Muscle of leg (tissue), 11 donors: Measurements from ENCODE around the gene TIAM2. TPM values are rescaled to one million over a fixed set of nuclear protein-coding genes. Genes with fewer than 3 reads are reported as not detected.
A peak's percentile ranks its signal among the peaks of the same experiment; 100 is the strongest.

Source experiments
- DNase-seq: peaks from one replicate; pipeline ENCODE4 v3.0.0; 2013
- H3K27ac ChIP-seq: one replicate; pipeline ENCODE4 v1.5.1; 2013; ENCODE audit warnings: mild to moderate bottlenecking, low read length, control low read depth
- H3K27me3 ChIP-seq: one replicate; pipeline ENCODE4 v1.6.1; 2013; ENCODE audit warnings: low read length; ENCODE audit not compliant: control insufficient read depth, insufficient read depth
- H3K36me3 ChIP-seq: one replicate; pipeline ENCODE4 v1.6.1; 2013; ENCODE audit warnings: low read length; ENCODE audit not compliant: control insufficient read depth, insufficient read depth
- H3K4me1 ChIP-seq: one replicate; pipeline ENCODE4 v1.6.1; 2013; ENCODE audit warnings: low read length; ENCODE audit not compliant: control insufficient read depth, insufficient read depth
- H3K4me3 ChIP-seq: one replicate; pipeline ENCODE4 v1.5.1; 2013; ENCODE audit warnings: low read length, control low read depth
- H3K9me3 ChIP-seq: replicated peaks from 2 replicates; pipeline ENCODE4 v1.6.1; 2013; ENCODE audit warnings: low read depth, low read length; ENCODE audit not compliant: control insufficient read depth
- whole genome bisulfite sequencing: methylation state at CpG from one replicate; pipeline ENCODE4 v1.1.5; 2013; ENCODE audit warnings: missing lambda C conversion rate; ENCODE audit not compliant: insufficient coverage; 5-methylcytosine and 5-hydroxymethylcytosine counted together
- polyA plus RNA-seq, 8 donors: library from polyadenylated mRNA; unstranded; fragments of 120-200 nt; gene quantifications; one replicate each; pipeline versions ENCODE4 v1.2.1 to v1.2.3, GENCODE V29; 2013; ENCODE audit warnings: inconsistent platforms in 1 of 8, low replicate concordance in 1 of 8; ENCODE audit not compliant: insufficient read length in 8 of 8, insufficient read depth in 1 of 8
- total RNA-seq: library from RNA; stranded (reverse); fragments of 120-200 nt; gene quantifications from one replicate; pipeline ENCODE4 v1.2.4, GENCODE V29; 2013

TIAM2 gene
- total and polyA plus RNA-seq, 9 donors = 11.3 to 16.7 (median 13.1) TPM

DNA sequence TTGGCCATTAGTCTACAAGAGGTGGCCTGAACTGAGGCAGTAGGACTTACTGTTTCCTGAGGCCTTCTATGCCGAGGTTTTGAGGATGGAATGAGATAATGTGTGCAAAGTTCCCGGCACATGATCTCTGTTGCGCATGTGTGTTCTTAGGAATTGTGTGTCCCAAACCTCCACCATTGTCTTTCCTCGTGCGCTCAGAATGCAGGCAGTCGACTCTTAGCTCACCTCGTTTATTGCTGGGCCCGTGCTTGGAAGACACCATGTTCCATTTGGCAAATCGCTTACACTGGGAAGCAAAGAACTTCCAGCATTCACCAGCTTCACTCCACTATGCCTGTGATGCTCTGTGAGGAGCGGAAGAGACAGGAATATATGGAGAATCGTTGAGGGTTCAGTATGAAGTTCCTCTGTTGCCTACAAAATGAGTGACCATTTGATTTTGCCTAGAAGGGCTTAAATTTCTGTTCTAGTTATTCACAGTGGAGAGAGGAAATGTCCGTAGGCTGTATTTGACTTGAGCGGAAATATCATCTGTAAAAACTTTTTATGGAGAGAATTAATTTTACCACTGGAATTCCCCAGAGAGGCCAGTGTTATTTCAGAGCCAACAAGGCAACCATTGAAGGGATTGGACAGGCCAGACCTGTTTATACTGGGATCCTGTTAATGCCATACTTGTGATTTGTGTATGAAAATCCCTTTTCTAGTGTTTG is 193.0 kb downstream of the TIAM2 start:
- peak; percentile 50 for DNase-seq
- Histone ChIP-seq H3K36me3 (no peaks in the 10 kb centered on the region), H3K27me3 (no peaks in the 10 kb centered on the region), H3K4me1 (peaks cover 16% of the 10 kb centered on the region), H3K27ac (peak overlapping the region; percentile 57), H3K9me3 (no peaks in the 10 kb centered on the region), H3K4me3 (no peak overlapping the region)
- 62% methylated on average over 7 of the region's 13 CpGs for WGBS

DNA sequence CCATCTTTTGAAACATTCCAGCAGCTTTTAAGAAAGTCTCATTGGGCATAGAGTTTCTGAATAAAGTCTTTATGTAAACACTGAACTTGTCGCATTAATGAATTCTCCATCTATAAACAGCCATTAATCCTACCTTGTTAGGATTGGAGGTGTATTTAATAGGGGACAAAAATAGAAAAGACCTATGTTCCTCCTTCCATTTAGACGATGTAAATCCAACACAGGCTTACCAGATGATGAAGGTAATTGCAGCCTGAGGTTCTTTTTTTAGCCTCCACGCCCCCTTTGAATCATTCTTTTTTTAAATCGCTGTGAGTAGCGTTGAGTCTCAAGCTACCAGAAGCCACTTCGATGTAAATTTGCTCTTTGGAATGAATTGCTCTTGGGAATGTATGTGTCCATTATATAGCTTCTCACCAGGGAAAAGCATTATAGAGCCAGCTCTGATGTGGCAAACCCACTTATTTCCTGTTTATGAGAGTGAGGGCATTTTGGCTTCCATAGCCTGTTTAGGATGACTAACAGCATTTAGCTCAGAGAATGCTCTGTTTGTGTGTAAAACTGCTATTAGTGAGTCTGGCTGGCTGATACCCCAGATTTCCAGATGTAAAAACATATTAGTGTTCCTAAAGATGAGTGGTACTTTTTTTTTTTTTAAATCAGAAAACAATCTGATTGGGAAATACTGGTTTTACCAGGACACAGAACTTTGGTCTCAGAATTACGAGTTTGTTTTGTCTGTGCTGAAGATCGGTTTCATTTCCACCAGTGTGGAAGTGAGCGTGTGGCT is 193.8 kb downstream of the TIAM2 start:
- DNase-seq = peak; percentile 84
- WGBS = no CpG with 5 or more reads among the region's 9 CpGs

DNA sequence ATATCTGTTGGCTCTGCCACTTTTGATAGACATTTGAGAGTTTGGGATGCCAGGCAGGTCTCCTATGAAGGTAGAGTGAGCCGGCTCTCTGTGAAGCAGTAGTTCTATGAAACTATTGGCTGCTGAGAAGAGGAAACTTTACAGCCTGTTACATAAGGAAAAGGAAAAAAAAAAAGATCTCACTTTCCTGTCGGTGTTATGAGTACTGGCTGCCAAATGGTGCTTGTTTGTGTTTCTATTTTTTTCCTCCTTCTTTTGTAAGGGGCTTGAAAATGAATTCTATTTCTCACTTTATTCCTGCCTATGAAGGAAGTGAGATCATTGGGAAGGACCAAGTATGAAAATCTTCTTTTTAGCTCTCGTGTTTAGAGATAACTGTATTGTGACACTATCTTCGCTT is 195.6 kb downstream of the TIAM2 start:
- Histone ChIP-seq H3K27ac (no peak overlapping the region), H3K27me3 (no peaks in the 10 kb centered on the region), H3K36me3 (peaks cover 3% of the 10 kb centered on the region), H3K4me1 (peaks cover 14% of the 10 kb centered on the region), H3K9me3 (no peaks in the 10 kb centered on the region), H3K4me3 (no peak overlapping the region)
- DNase-seq = no peak
- WGBS = 100% methylated on average over 1 of the region's 4 CpGs

More for the DNA sequence above, 193.8 kb downstream of the TIAM2 start:
- H3K9me3 ChIP-seq = no peaks in the 10 kb centered on the region
- no peak overlapping the region for H3K4me3 ChIP-seq
- no peaks in the 10 kb centered on the region for H3K36me3 ChIP-seq
- no peaks in the 10 kb centered on the region for H3K27me3 ChIP-seq
- peaks cover 16% of the 10 kb centered on the region for H3K4me1 ChIP-seq
- H3K27ac ChIP-seq = peak overlapping the region; percentile 57

DNA sequence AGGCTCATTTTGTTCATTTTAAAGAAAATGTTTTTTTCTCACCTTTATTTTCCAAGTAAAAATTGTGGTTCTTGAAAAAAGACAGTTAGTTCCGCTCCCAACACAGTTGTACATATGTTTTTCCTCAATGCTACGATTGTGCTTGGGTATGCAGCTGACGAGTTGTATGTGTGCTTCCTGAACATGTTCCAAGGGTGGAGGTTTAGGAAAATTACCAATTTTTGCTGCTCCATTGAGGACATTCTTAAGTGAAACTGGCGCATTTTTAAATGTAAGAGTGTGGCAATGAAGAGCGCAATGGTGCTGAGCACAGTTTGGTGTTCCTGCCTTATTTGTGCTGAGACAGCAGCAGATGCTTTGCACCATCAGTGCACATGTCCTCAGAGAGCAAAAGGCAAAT is 198.4 kb downstream of the TIAM2 start:
- H3K4me3 ChIP-seq = no peak overlapping the region
- no peak overlapping the region for H3K27ac ChIP-seq
- peaks cover 2% of the 10 kb centered on the region for H3K4me1 ChIP-seq
- DNase-seq = no peak
- H3K27me3 ChIP-seq = no peaks in the 10 kb centered on the region
- H3K9me3 ChIP-seq = no peaks in the 10 kb centered on the region
- peaks cover 3% of the 10 kb centered on the region for H3K36me3 ChIP-seq
- 74% methylated on average over 4 of the region's 5 CpGs for WGBS

DNA sequence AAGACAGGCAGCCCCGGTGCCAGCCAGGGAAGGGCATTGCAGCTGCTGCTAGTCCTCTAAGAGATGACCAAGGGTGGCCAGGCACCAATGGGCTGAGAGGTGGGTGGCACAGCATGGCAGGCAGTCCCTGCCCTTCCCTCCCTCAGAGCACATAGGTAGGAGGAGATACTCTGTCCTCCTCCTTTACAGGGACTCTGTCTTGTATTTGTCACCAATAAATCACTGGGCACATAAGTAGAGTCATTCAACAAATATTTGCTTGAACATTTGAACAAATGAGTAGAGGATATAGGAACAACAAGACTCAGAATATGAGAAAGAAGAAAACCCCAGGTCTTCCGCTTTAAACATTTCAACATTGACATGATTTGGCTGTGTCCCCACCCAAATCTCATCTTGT is 199.3 kb downstream of the TIAM2 start:
- no peaks in the 10 kb centered on the region for H3K27me3 ChIP-seq
- H3K9me3 ChIP-seq = no peaks in the 10 kb centered on the region
- H3K27ac ChIP-seq = no peak overlapping the region
- no peak overlapping the region for H3K4me3 ChIP-seq
- no peak for DNase-seq
- peaks cover 3% of the 10 kb centered on the region for H3K36me3 ChIP-seq
- WGBS = no CpG with 5 or more reads among the region's 2 CpGs
- peaks cover 2% of the 10 kb centered on the region for H3K4me1 ChIP-seq

DNA sequence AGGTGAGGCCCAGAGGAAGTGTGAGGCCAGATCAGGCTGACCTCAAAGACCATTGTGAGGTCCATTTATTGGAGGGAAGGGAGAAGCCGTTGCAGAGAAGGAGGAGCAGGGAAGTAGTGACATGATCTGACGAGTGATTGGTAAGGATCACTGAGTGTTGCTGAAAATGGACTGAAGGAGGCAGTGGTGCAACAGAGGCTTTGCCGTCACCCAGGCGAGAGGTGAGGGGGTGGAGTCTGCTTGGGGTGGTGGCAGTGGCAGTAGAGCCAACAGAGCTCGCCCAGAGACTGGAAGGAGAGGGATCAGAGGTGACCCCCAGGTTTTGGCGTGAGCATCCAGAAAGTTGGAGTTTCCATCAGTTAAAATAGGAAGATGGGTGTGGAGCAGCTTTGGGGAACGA is 200.8 kb downstream of the TIAM2 start:
- WGBS = 87% methylated on average over 6 of the region's 7 CpGs
- H3K27ac ChIP-seq = no peak overlapping the region
- DNase-seq = no peak
- H3K9me3 ChIP-seq = no peaks in the 10 kb centered on the region
- peaks cover 3% of the 10 kb centered on the region for H3K36me3 ChIP-seq
- H3K4me1 ChIP-seq = no peaks in the 10 kb centered on the region
- no peaks in the 10 kb centered on the region for H3K27me3 ChIP-seq
- H3K4me3 ChIP-seq = no peak overlapping the region

DNA sequence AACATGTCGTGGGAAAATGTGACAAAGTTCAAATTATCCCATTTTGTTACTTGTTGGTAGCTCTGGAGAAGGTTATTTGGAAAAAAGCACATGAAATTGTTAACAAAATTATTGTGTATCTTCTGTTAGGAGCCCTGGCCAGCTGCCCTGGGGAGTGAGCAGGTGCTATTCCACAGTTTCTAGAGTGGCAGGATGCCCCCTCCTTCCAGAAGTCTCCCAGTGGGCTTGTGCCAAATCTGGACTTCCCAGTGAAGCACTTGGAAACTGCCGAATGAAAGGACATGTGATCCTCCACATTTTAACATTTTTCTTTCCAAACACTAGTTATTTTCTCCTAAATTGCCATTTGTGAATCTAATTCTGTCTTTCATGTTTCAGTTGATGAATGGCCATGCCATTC is 201.8 kb downstream of the TIAM2 start:
- no peaks in the 10 kb centered on the region for H3K4me1 ChIP-seq
- H3K36me3 ChIP-seq = peaks cover 3% of the 10 kb centered on the region
- H3K27ac ChIP-seq = no peak overlapping the region
- no peaks in the 10 kb centered on the region for H3K9me3 ChIP-seq
- no peak overlapping the region for H3K4me3 ChIP-seq
- no peak for DNase-seq
- WGBS = no CpG with 5 or more reads among the region's 2 CpGs
- H3K27me3 ChIP-seq = no peaks in the 10 kb centered on the region

DNA sequence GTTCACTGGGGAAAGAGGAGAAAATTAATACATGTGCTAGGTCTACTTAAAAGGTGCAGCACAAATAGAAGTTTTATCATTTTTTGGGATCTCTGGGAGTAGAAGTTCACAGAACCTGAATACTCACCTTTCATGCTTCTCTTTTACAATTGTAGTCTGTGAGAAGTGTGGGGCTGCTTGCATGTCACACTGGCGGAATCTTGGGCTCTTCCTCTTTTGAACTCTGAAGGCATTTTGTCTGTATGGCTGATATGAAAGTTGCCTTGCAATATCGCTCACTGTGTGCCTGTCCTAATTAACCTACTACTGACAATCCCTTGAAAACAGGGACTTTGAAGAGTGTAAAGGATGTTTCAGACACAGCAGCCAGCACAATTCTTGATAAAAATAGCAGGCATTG is 202.8 kb downstream of the TIAM2 start:
- no peak for DNase-seq
- Histone ChIP-seq H3K36me3 (peaks cover 3% of the 10 kb centered on the region), H3K4me1 (no peaks in the 10 kb centered on the region), H3K27me3 (no peaks in the 10 kb centered on the region), H3K27ac (no peak overlapping the region), H3K9me3 (no peaks in the 10 kb centered on the region), H3K4me3 (no peak overlapping the region)
- no CpG with 5 or more reads among the region's 2 CpGs for WGBS

DNA sequence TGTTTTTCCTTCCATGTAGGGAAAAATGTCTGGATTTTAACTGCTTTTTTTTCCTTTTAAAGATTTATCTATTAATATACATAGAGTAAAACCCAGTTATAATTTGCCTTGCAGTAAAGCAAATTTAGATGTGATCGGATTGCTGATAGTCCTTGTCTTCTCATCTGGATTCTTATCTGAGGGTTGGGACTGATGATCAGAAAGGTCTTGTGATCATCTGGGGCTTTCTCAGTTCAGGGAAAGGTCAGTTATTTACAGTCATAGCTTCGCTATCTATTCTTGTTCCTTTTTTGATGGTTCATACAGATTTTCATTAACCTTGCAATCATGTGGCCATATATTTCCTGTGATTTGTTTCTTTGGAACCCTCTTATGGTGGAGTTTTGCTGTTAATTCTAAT is 204.9 kb downstream of the TIAM2 start:
- no CpG with 5 or more reads among the region's 2 CpGs for WGBS
- no peak for DNase-seq
- Histone ChIP-seq H3K36me3 (no peaks in the 10 kb centered on the region), H3K4me1 (no peaks in the 10 kb centered on the region), H3K4me3 (no peak overlapping the region), H3K27ac (no peak overlapping the region), H3K27me3 (no peaks in the 10 kb centered on the region), H3K9me3 (no peaks in the 10 kb centered on the region)

DNA sequence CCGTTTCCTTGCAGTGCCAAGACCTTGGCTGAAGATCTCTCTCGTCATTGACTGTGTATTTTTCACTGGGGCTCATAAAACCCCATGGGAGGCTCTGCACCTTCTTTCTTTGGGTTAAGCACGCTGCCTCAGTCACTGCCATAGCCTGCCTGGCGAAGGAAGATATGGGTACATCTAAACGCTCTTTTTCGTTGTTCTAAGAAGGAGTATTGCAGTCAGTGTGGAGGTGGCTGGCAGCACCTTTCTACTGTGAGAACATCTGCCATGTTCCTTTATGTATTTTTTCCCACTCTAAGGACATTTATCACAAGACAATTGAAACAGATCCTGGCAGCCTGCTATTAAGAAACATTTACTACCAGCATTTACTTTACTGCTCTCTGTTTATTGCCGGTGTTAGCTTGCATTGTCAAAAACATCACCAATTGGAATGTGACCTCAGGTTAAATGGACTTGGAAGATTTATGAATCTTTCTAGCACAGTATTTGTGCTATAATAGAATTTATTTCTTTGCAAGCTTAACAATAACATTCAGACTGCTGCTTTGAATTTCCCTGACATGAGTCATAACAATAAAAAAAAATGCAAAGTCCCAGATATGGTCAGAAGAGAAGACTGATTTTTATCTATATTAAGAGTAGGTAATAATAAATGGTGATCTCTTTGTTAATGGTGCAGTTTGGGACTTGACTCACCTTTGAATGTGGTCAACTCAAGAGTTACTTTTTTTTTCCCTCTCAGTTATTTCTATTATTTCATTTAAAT is 206.5 kb downstream of the TIAM2 start:
- Histone ChIP-seq H3K36me3 (no peaks in the 10 kb centered on the region), H3K27me3 (no peaks in the 10 kb centered on the region), H3K4me1 (no peaks in the 10 kb centered on the region), H3K27ac (no peak overlapping the region), H3K4me3 (no peak overlapping the region), H3K9me3 (no peaks in the 10 kb centered on the region)
- WGBS = 83% methylated on average over 2 of the region's 7 CpGs
- DNase-seq = no peak
